Keratinocyte (primary cell): Measurements from ENCODE around the gene PIP4K2C. TPM values are rescaled to one million over a fixed set of nuclear protein-coding genes. Genes with fewer than 3 reads are reported as not detected.

ENCODE experiments used
- DNase-seq: peaks from one replicate; pipeline ENCODE4 v3.0.0-alpha.2; 2011; ENCODE audit warnings: low read depth, missing footprints, low spot score
- FAIRE-seq: peaks from 2 replicates; lab custom pipeline; 2011; peaks lifted over from hg19 to GRCh38; lab: Jason Lieb, UNC
- H2AFZ ChIP-seq: 2 replicates; pipeline ENCODE4 v1.6.0; 2012; ENCODE audit warnings: low read length, control low read depth, inconsistent platforms; ENCODE audit not compliant: control insufficient read depth
- H3K27ac ChIP-seq: 2 replicates; pipeline ENCODE4 v1.5.1; 2011; ENCODE audit warnings: low read length; ENCODE audit not compliant: control insufficient read depth, insufficient read depth
- H3K27me3 ChIP-seq: 3 replicates; pipeline ENCODE4 v1.6.0; 2011; ENCODE audit warnings: low read length; ENCODE audit not compliant: control insufficient read depth, insufficient read depth; ENCODE audit errors: extremely low read depth
- H3K36me3 ChIP-seq, 2 experiments: 2 replicates in 1 of 2; 3 replicates in 1 of 2; pipeline ENCODE4 v1.5.1; 2011; ENCODE audit warnings: low read length in 2 of 2, mild to moderate bottlenecking in 1 of 2; ENCODE audit not compliant: control insufficient read depth in 2 of 2, insufficient read depth in 2 of 2; ENCODE audit errors: extremely low read depth in 1 of 2
- H3K4me1 ChIP-seq: 3 replicates; pipeline ENCODE4 v1.5.1; 2011; ENCODE audit warnings: low read length; ENCODE audit not compliant: control insufficient read depth, insufficient read depth; ENCODE audit errors: extremely low read depth
- H3K4me2 ChIP-seq: 3 replicates; pipeline ENCODE4 v1.6.0; 2011; ENCODE audit warnings: low read depth, low read length; ENCODE audit not compliant: control insufficient read depth, insufficient read depth; ENCODE audit errors: extremely low read depth
- H3K4me3 ChIP-seq, 3 experiments: fragments of 200-600 bp in 1 of 3; sonication (generic) in 1 of 3; 2 replicates in 2 of 3; 3 replicates in 1 of 3; pipeline ENCODE4 v1.5.1; 2011 to 2016; ENCODE audit warnings: low read length in 3 of 3, mild to moderate bottlenecking in 3 of 3, control low read depth in 2 of 3, inconsistent platforms in 1 of 3, low read depth in 1 of 3, mixed read lengths in 1 of 3, mixed run types in 1 of 3, moderate library complexity in 1 of 3; ENCODE audit not compliant: control insufficient read depth in 2 of 3, insufficient read depth in 2 of 3; ENCODE audit errors: extremely low read depth in 1 of 3
- H3K79me2 ChIP-seq: 2 replicates; pipeline ENCODE4 v1.6.0; 2012; ENCODE audit warnings: low read length; ENCODE audit not compliant: control insufficient read depth, insufficient read depth
- H3K9ac ChIP-seq: 3 replicates; pipeline ENCODE4 v1.6.0; 2011; ENCODE audit warnings: low read length; ENCODE audit not compliant: control insufficient read depth, insufficient read depth; ENCODE audit errors: extremely low read depth
- H3K9me1 ChIP-seq: 3 replicates; pipeline ENCODE4 v1.6.0; 2011; ENCODE audit warnings: low read length; ENCODE audit not compliant: control insufficient read depth, insufficient read depth; ENCODE audit errors: extremely low read depth
- H3K9me3 ChIP-seq: 2 replicates; pipeline ENCODE4 v1.5.1; 2012; ENCODE audit warnings: low read depth, low read length; ENCODE audit not compliant: control insufficient read depth
- H4K20me1 ChIP-seq: 3 replicates; pipeline ENCODE4 v1.6.0; 2011; ENCODE audit warnings: low read length; ENCODE audit not compliant: control insufficient read depth, insufficient read depth; ENCODE audit errors: extremely low read depth
- EZH2 ChIP-seq: IDR thresholded peaks from one replicate; pipeline ENCODE4 v1.6.1; 2012; ENCODE audit warnings: inconsistent platforms, mild to moderate bottlenecking, low read length, moderate library complexity
- dilution Hi-C: fragments of 300-500 bp; cut with MboI; formaldehyde crosslinking; loops from one replicate; pipeline ENCODE4 v1.7.0; 2020; ENCODE audit warnings: low sequenced_read_pairs; ENCODE audit not compliant: extremely low pct_ligation_motif_present
- polyA plus RNA-seq, 5 experiments: library from polyadenylated mRNA; depleted of rRNA in 3 of 5; stranded (reverse) in 3 of 5; stranded (forward) in 1 of 5; unstranded in 1 of 5; fragments of >200 nt; gene quantifications; 1 replicate in 1 of 5; 2 replicates in 3 of 5; 3 replicates in 1 of 5; pipeline versions ENCODE4 v1.2.1 to v1.2.3, GENCODE V29; 2011 to 2012; ENCODE audit warnings: missing spikeins in 2 of 5, low read depth in 1 of 5, low replicate concordance in 1 of 5
- TF ChIP-seq, protein P1 (sequence below), 3 experiments: IDR thresholded peaks in 1 of 3; conservative IDR thresholded peaks in 1 of 3; optimal IDR thresholded peaks in 1 of 3; 2 replicates in 2 of 3; 3 replicates in 1 of 3; pipeline versions ENCODE3 to v1.5.1; 2011; ENCODE audit warnings: low read length in 3 of 3, mild to moderate bottlenecking in 3 of 3, moderate library complexity in 2 of 3, control low read depth in 1 of 3, inconsistent platforms in 1 of 3; ENCODE audit not compliant: insufficient read depth in 2 of 3; ENCODE audit errors: extremely low read depth in 1 of 3

The PIP4K2C gene
- polyA plus RNA-seq, 1 donor (not counting 4 experiments of a cell fraction or from before 2014, with no cell fraction given) = 93.6 TPM

DNA sequence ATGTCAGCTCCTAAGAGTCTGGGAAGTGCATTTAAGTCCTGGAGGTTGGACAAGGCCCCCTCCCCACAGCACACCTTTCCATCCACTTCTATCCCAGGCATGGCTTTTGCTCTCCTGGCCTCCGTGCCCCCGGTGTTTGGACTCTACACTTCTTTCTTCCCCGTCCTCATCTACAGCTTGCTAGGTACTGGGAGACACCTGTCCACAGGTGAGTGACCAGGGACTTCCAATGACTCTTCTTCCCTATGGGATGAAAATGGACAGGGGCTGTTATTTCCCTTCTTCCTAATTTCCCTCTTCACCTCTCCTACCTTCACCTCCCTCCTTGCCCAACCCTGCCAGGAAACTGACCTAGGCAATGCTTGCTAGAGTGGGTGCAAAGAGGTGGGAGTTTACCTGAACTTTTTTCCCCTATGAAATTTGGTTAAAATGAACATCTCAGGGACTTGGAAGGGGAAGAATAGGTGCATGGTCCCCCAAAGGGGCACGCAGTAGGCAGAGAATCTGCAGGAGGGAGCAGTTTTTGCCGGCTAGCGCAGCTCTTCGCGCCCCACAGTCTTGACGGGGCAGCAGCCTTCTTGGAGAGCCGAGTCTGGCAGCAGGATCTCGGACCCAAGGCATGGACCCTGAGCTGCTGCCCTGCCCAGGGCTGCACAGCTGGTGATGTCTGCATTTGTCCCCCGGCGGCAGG lies 29.4 kb downstream of the PIP4K2C start:
- H4K20me1 ChIP-seq = peaks cover 3% of the 10 kb centered on the region
- no peak for DNase-seq
- no peak overlapping the region for H3K27ac ChIP-seq
- peaks cover 17% of the 10 kb centered on the region for H3K4me1 ChIP-seq
- peak overlapping the region; percentile 75 for H3K4me2 ChIP-seq
- no peak overlapping the region for H2AFZ ChIP-seq
- H3K79me2 ChIP-seq = no peaks in the 10 kb centered on the region
- no peaks in the 10 kb centered on the region for H3K9me1 ChIP-seq
- H3K9ac ChIP-seq = no peak overlapping the region
- no peaks in the 10 kb centered on the region for H3K36me3 ChIP-seq
- dilution Hi-C loops = no loop called here
- TF ChIP-seq, protein P1, sequence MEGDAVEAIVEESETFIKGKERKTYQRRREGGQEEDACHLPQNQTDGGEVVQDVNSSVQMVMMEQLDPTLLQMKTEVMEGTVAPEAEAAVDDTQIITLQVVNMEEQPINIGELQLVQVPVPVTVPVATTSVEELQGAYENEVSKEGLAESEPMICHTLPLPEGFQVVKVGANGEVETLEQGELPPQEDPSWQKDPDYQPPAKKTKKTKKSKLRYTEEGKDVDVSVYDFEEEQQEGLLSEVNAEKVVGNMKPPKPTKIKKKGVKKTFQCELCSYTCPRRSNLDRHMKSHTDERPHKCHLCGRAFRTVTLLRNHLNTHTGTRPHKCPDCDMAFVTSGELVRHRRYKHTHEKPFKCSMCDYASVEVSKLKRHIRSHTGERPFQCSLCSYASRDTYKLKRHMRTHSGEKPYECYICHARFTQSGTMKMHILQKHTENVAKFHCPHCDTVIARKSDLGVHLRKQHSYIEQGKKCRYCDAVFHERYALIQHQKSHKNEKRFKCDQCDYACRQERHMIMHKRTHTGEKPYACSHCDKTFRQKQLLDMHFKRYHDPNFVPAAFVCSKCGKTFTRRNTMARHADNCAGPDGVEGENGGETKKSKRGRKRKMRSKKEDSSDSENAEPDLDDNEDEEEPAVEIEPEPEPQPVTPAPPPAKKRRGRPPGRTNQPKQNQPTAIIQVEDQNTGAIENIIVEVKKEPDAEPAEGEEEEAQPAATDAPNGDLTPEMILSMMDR (optimal IDR thresholded peaks at IDR 0.05 in 1 of 3, IDR thresholded peaks at IDR 0.05 in 1 of 3, conservative IDR thresholded peaks at IDR 0.05 in 1 of 3; ENCODE audit: extremely low read depth in 1 of 3, insufficient read depth in 2 of 3, low read length in 3 of 3) = no peak
- no peak for TF ChIP-seq EZH2
- no peaks in the 10 kb centered on the region for H3K9me3 ChIP-seq
- peaks cover 81% of the 10 kb centered on the region for H3K27me3 ChIP-seq
- H3K4me3 ChIP-seq = no peak overlapping the region
- FAIRE-seq = no peak

DNA sequence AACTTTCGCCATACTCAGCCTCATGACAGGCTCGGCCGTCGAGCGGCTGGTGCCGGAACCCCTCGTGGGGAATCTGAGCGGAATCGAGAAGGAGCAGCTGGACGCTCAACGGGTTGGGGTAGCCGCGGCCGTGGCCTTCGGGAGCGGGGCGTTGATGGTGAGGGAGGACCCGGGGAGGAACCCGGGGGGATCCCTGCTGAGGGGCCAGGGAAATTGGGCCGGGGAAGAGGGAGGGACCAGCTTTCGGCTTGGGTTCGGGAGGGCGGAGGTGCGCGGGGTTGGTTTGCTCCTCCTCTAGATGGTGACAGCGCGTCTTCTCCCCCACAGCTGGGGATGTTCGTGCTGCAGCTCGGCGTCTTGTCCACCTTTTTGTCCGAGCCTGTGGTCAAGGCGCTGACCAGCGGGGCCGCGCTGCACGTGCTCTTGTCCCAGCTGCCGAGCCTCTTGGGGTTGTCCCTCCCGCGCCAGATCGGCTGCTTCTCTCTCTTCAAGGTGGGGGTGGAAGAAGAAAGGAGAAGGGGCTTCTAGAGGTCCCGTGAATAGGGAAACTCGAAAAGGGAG lies 30.0 kb downstream of the PIP4K2C start:
- H3K27me3 ChIP-seq = peaks cover 86% of the 10 kb centered on the region

More for the DNA sequence above, 30.0 kb downstream of the PIP4K2C start:
- H3K4me1 ChIP-seq = peaks cover 17% of the 10 kb centered on the region
- H3K9me3 ChIP-seq = no peaks in the 10 kb centered on the region
- H3K4me3 ChIP-seq = peak overlapping the region in 1 of 3 experiments; percentile 39
- dilution Hi-C loops = no loop called here
- TF ChIP-seq, protein P1 (optimal IDR thresholded peaks at IDR 0.05 in 1 of 3, IDR thresholded peaks at IDR 0.05 in 1 of 3, conservative IDR thresholded peaks at IDR 0.05 in 1 of 3; ENCODE audit: extremely low read depth in 1 of 3, insufficient read depth in 2 of 3, low read length in 3 of 3) = no peak
- peak; percentile 98 for TF ChIP-seq EZH2
- H3K4me2 ChIP-seq = peak overlapping the region; percentile 75
- H4K20me1 ChIP-seq = peaks cover 3% of the 10 kb centered on the region
- no peaks in the 10 kb centered on the region for H3K79me2 ChIP-seq
- no peaks in the 10 kb centered on the region for H3K36me3 ChIP-seq
- H2AFZ ChIP-seq = no peak overlapping the region
- no peak overlapping the region for H3K27ac ChIP-seq
- no peaks in the 10 kb centered on the region for H3K9me1 ChIP-seq
- DNase-seq (no peak), FAIRE-seq (no peak)
- H3K9ac ChIP-seq = no peak overlapping the region
